Stimulated activated CD4-positive, alpha-beta T cell treated with anti-CD3 and anti-CD28 coated beads, Interleukin-4, amount 100 ng/mL, for 1 hour (primary cell): ENCODE measurements around the gene FAM136A.
"Not testable (repeated sequence)": the region's sequence is repeated elsewhere in the genome, so short reads cannot be mapped to it uniquely, and the experiment has no call there.

Experiments used
- DNase-seq: peaks from one replicate; pipeline ENCODE4 v3.0.0-alpha.2; 2020

The FAM136A gene

GRCh38 chr2:70283500-70284191 is 18.2 kb downstream of the FAM136A start:
- no peak for DNase-seq

DNA sequence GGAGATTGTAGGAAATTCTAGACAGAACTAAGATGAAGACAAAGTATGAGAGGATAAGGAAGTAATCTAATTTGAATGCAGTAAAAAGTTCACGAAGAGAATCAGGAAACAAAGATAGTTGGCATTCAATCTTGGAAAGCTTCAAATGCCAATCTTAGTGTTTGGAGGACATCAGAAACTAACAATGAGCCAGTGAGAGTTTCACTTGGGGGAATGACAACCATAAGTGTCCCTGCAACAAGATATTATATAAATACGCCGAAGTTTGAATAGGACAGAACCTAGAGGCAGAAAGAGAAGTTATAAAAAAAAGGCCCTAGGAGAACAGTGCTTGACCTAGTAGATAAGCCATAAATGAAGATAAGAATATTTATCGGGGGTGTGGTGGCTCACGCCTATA is 19.4 kb downstream of the FAM136A start:
- DNase-seq: no peak

GRCh38 chr2:70280242-70280798 is 21.5 kb downstream of the FAM136A start:
- DNase-seq: no peak

DNA sequence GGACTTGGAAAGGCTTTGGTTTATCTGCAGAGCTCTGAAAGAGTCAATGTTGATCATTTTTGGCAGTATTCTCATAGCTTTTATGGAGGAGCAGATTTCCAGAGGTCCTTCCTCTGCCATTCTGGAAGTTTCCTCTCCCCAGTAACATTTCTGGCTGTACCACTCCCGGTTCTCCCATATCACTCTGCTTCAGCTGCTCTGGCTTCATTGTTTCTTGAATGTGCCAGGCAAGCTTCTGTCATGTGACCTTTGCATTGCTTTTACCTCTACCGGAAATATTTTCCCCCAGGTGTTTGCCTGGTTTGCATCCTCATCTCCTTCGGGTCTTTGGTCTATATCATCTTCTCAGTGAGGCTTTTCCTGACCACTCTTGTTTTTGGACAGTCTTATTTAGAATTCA is 31.5 kb downstream of the FAM136A start:
- DNase-seq: no peak

DNA sequence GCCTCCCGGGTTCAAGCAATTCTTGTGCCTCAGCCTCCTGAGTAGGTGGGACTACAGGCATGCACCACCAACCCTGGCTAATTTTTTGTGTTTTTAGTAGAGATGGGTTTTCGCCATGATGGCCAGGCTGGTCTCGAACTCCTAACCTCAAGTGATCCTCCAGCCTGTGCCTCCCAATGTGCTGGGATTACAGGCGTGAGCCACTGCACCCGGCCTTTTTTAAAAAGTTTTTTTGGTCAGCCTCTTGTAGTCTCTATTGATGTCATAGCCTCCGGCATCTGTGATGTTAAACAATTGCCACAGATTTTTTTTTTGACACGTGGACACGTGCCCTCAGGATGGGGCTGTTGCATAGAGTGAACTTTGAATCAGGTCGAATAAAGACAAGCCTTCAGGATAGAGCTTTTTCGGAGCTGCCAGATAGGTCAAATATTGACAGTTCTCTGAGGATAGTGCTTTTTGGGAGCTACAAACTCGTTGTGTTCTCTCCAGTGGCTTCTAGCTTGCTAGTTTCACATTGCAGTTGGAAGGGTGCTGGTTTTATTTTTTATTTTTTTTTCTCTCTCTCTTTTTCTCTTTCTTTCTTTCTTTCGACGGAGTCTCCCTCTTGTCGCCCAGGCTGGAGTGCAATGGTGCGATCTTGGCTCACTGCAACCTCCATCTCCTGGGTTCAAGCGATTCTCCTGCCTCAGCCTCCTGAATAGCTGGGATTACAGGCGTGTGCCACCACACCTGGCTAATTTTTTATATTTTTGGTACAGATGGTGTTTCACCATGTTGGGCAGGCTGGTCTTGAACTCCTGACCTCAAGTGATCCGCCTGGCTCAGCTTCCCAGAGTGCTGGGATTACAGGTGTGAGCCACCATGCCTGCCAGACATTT is 32.2 kb downstream of the FAM136A start:
- not testable (repeated sequence) for DNase-seq

GRCh38 chr2:70266925-70267324 is 34.9 kb downstream of the FAM136A start:
- not testable (repeated sequence) for DNase-seq

DNA sequence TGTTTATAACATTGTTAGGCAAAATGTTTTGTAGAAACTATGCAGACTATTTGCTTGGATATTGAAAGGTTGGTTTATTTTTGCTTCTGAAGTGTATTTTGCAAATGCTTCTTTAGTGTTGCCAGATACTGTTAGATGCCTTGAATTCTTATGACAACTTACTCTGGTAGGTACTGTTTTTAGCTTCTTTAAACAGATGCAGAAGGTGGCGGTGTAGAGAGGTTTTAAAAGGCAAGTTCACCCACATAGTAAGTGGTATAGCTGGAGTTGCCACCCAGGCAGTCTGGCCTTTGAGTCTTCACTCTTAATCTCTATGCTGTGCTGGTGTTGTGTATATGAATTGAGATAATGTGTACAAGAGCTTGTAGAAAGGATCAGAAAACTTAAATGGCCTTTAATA is 40.4 kb downstream of the FAM136A start:
- DNase-seq: no peak

DNA sequence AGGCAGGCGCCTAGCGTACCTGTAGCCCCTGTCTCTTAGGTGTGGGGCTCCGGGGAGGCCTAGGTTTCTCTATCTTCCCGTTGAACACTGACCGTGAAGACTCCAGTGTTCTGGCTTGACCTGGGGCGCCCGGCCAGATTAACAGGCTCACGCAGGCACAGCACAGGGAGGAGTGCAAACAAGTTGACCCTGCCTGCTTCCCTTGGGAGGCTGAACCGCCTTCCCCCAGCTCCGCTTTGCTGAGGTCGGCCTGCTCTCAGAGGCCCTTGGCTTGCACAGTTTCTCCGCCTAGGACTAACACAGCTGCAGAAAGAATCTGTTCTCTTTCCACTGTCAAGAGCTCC is 43.4 kb downstream of the FAM136A start:
- DNase-seq: no peak

GRCh38 chr2:70255637-70256314 is 46.1 kb downstream of the FAM136A start:
- no peak for DNase-seq

- no peak for DNase-seq
These were observed 51.4 kb downstream of the FAM136A start for GRCh38 chr2:70250434-70250833.

DNA sequence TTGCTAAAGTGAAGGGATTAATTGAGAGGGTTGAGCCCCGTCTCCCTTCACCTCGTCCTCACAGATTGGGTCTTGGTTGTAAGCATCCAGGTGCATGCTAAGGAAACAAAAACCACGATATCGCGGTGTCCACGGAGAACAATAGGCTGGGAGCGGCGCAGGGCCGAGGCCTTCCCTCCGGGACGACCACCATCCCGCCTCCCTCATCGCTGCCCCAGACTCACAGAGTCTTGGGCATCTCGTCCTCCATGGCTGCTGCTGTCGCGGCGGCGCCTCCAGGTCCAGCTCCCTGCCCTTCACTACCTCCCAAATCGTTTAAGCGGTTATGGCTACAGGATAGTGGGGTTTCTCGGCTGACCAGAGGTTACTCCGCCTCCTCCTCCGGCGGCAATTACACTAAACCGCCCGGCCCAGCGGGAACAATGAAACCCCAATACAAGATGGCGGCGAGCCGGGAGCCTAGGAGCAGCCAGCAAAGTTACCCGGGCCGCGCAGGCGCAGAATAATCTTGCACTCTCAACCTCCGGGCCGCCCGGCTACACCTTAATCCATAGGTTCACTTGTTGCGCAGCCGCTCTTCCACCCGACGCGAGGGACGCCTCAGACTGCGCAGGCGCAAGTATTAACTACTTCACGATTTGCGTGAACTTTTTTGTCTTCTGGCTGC is 53.6 kb downstream of the FAM136A start, which contains the start of gene TIA1:
TIA1 (minus strand) TSS at position 448 of the 667 bp plus-strand sequence; CDS start at position 250, 198 bp downstream.
- peak; percentile 98 for DNase-seq

DNA sequence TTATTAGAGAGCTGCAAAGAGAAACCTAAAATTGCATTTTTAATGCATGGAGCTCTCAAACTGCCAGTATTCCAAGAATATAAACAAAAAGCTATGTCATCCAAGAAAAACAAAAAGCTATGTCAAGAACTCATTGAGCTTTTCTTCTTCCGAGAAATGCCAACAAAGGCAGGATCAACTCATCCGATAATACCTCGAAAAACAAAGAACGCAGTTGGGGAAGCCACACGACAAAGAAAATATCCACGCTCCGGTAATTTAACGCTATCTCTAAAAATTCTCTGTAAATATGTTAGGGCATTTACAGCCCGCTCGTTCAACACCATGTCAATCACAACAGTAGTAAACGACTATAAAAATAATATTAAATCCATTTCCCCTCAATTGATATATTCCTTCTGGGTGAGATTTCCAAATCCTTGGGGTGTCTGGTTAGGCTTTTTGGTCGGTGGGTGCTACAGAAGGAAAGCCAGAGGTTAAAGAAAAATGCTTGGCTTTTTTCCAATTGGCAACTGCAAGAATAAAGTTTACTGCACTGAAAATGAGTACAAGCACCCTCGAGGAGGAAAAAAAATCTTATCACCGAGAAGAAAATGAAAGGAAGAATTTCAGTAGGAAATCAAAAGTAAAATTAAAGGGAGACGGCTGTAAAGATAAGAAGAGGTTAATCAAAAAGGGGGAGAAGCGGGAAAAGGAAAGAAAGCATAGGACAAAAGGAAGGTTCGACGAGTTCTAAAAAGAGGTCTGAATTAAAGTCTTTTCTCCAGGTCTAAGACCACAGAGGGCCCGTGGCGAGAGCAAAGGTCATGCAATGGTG is 54.3 kb downstream of the FAM136A start:
- no peak for DNase-seq
